IMR-90 (cell line): Measurements from ENCODE around the gene TGM2. TPM values are rescaled to one million over a fixed set of nuclear protein-coding genes. Genes with fewer than 3 reads are reported as not detected.

Source experiments
- ATAC-seq: fragments of 200-7000 bp; cut with Tn5 transposase; 2 replicates; pipeline ENCODE4 v1.9.1; 2020; ENCODE audit warnings: low read depth, mild to moderate bottlenecking, moderate library complexity
- BruUV-seq: library from RNA; stranded (reverse); fragments of 400-500 nt; replicated peaks from 2 replicates; lab custom pipeline; 2021; lab: Mats Ljungman, UMichigan
- CTCF ChIA-PET: fragments of 300-600 bp; formaldehyde crosslinking; extraction: SDS; loops from one replicate; lab custom pipeline; 2021; ENCODE audit warnings: antibody characterized with exemption; lab: Yijun Ruan, JAX
- POLR2A ChIA-PET: fragments of 300-600 bp; sonication (Branson Sonifier 250); formaldehyde crosslinking; loops from one replicate; lab custom pipeline; 2022; ENCODE audit warnings: antibody characterized with exemption; ENCODE audit not compliant: unreplicated experiment; lab: Charles Lee
- DNase-seq: peaks from one replicate; pipeline ENCODE4 v3.0.0; 2013
- H2AFZ ChIP-seq: replicated peaks from 2 replicates; pipeline ENCODE3; 2013; ENCODE audit warnings: low read length, mild to moderate bottlenecking; ENCODE audit not compliant: poor library complexity
- H2AK5ac ChIP-seq: 2 replicates; pipeline ENCODE4 v1.6.1; 2013; ENCODE audit warnings: low read depth, low read length, inconsistent platforms
- H2AK9ac ChIP-seq: replicated peaks from 2 replicates; pipeline ENCODE3; 2013; ENCODE audit warnings: mild to moderate bottlenecking, low read depth, low read length, moderate library complexity; ENCODE audit not compliant: poor library complexity
- H2BK120ac ChIP-seq: 2 replicates; pipeline ENCODE4 v1.6.1; 2013; ENCODE audit warnings: low read depth, low read length, inconsistent platforms
- H2BK15ac ChIP-seq: 3 replicates; pipeline ENCODE4 v1.6.1; 2013; ENCODE audit warnings: low read depth, low read length, inconsistent platforms
- H2BK20ac ChIP-seq: 2 replicates; pipeline ENCODE4 v1.6.1; 2013; ENCODE audit warnings: low read depth, mild to moderate bottlenecking, inconsistent platforms, low read length, moderate library complexity
- H2BK5ac ChIP-seq: 2 replicates; pipeline ENCODE4 v1.6.1; 2013; ENCODE audit warnings: mild to moderate bottlenecking, low read depth, low read length, inconsistent platforms; ENCODE audit not compliant: poor library complexity, severe bottlenecking
- H3K14ac ChIP-seq: replicated peaks from 2 replicates; pipeline ENCODE4 v1.6.1; 2013; ENCODE audit warnings: low read depth, low read length, inconsistent platforms
- H3K18ac ChIP-seq: 2 replicates; pipeline ENCODE4 v1.6.1; 2013; ENCODE audit warnings: low read depth, low read length, control low read depth
- H3K23ac ChIP-seq: 2 replicates; pipeline ENCODE4 v1.6.1; 2013; ENCODE audit warnings: low read depth, low read length, inconsistent platforms
- H3K27ac ChIP-seq: 2 replicates; pipeline ENCODE4 v1.5.1; 2013; ENCODE audit warnings: mild to moderate bottlenecking, control low read depth, low read length; ENCODE audit not compliant: insufficient read depth
- H3K27me3 ChIP-seq: 2 replicates; pipeline ENCODE4 v1.6.1; 2013; ENCODE audit warnings: low read length; ENCODE audit not compliant: control insufficient read depth, insufficient read depth
- H3K36me3 ChIP-seq: 2 replicates; pipeline ENCODE4 v1.6.1; 2013; ENCODE audit warnings: low read length, mixed read lengths; ENCODE audit not compliant: control insufficient read depth, insufficient read depth
- H3K4ac ChIP-seq: 2 replicates; pipeline ENCODE4 v1.6.1; 2013; ENCODE audit warnings: low read depth, low read length, inconsistent platforms
- H3K4me1 ChIP-seq: 2 replicates; pipeline ENCODE4 v1.6.1; 2013; ENCODE audit warnings: low read length, mixed read lengths; ENCODE audit not compliant: control insufficient read depth, insufficient read depth
- H3K4me2 ChIP-seq: 2 replicates; pipeline ENCODE4 v1.6.1; 2013; ENCODE audit warnings: low read depth, mild to moderate bottlenecking, control low read depth, low read length, moderate library complexity
- H3K4me3 ChIP-seq: 2 replicates; pipeline ENCODE4 v1.5.1; 2013; ENCODE audit warnings: low read depth, mild to moderate bottlenecking, control low read depth, low read length, moderate library complexity; ENCODE audit not compliant: insufficient read depth
- H3K56ac ChIP-seq: 2 replicates; pipeline ENCODE4 v1.6.1; 2013; ENCODE audit warnings: low read length, inconsistent platforms; ENCODE audit not compliant: insufficient read depth; ENCODE audit errors: extremely low read depth
- H3K79me1 ChIP-seq, 2 experiments: 2 replicates each; pipeline ENCODE4 v1.6.1; 2013; ENCODE audit warnings: low read length in 2 of 2, inconsistent platforms in 1 of 2, low read depth in 1 of 2
- H3K9ac ChIP-seq: 2 replicates; pipeline ENCODE4 v1.6.1; 2013; ENCODE audit warnings: low read depth, low read length, control low read depth
- H3K9me1 ChIP-seq: 2 replicates; pipeline ENCODE4 v1.6.1; 2013; ENCODE audit warnings: low read length, inconsistent platforms; ENCODE audit not compliant: insufficient read depth
- H3K9me3 ChIP-seq: 2 replicates; pipeline ENCODE4 v1.6.1; 2013; ENCODE audit warnings: low read length; ENCODE audit not compliant: control insufficient read depth, insufficient read depth
- H4K20me1 ChIP-seq: 2 replicates; pipeline ENCODE4 v1.6.1; 2013; ENCODE audit warnings: low read length, inconsistent platforms; ENCODE audit not compliant: insufficient read depth
- H4K5ac ChIP-seq: 2 replicates; pipeline ENCODE4 v1.6.1; 2013; ENCODE audit warnings: mild to moderate bottlenecking, low read depth, low read length, control low read depth
- H4K8ac ChIP-seq, 2 experiments: 2 replicates each; pipeline ENCODE4 v1.6.1; 2013; ENCODE audit warnings: low read depth in 2 of 2, low read length in 2 of 2, control low read depth in 1 of 2, inconsistent platforms in 1 of 2
- H4K91ac ChIP-seq: 2 replicates; pipeline ENCODE4 v1.6.1; 2013; ENCODE audit warnings: low read depth, low read length, inconsistent platforms; ENCODE audit not compliant: insufficient read depth
- BHLHE40 ChIP-seq: fragments of 150-350 bp; IDR thresholded peaks from 2 replicates; pipeline ENCODE4 v1.6.1; 2016; ENCODE audit warnings: mild to moderate bottlenecking, low read depth, low read length
- CEBPB ChIP-seq: IDR thresholded peaks from 2 replicates; pipeline ENCODE4 v1.6.1; 2012; ENCODE audit warnings: low read depth, low read length, improper control_type of control experiment
- CHD1 ChIP-seq: IDR thresholded peaks from 2 replicates; pipeline ENCODE4 v1.6.1; 2012; ENCODE audit warnings: low read depth, low read length, improper control_type of control experiment
- ELK1 ChIP-seq: fragments of 150-350 bp; IDR thresholded peaks from 2 replicates; pipeline ENCODE4 v1.6.1; 2016; ENCODE audit warnings: low read depth, mild to moderate bottlenecking, low read length, moderate library complexity, borderline replicate concordance
- FOS ChIP-seq: fragments of 150-350 bp; IDR thresholded peaks from 2 replicates; pipeline ENCODE4 v1.6.1; 2016; ENCODE audit warnings: low read depth, low read length
- MAFK ChIP-seq: IDR thresholded peaks from 2 replicates; pipeline ENCODE4 v1.6.1; 2012; ENCODE audit warnings: low read depth, low read length, improper control_type of control experiment
- MAZ ChIP-seq: IDR thresholded peaks from 2 replicates; pipeline ENCODE4 v1.6.1; 2012; ENCODE audit warnings: low read depth, mild to moderate bottlenecking, low read length, improper control_type of control experiment, moderate library complexity, borderline replicate concordance
- MXI1 ChIP-seq: IDR thresholded peaks from 2 replicates; pipeline ENCODE4 v1.6.1; 2012; ENCODE audit warnings: low read depth, mild to moderate bottlenecking, low read length, moderate library complexity, borderline replicate concordance
- NFE2L2 ChIP-seq: fragments of 150-350 bp; IDR thresholded peaks from 2 replicates; pipeline ENCODE4 v1.6.1; 2016; ENCODE audit warnings: low read depth, mild to moderate bottlenecking, low read length
- POLR2A ChIP-seq: IDR thresholded peaks from 2 replicates; pipeline ENCODE4 v1.6.1; 2012; ENCODE audit warnings: mild to moderate bottlenecking, low read depth, low read length
- RAD21 ChIP-seq: IDR thresholded peaks from 2 replicates; pipeline ENCODE4 v1.6.1; 2012; ENCODE audit warnings: low read length, improper control_type of control experiment
- RCOR1 ChIP-seq: IDR thresholded peaks from 2 replicates; pipeline ENCODE4 v1.6.1; 2012; ENCODE audit warnings: mild to moderate bottlenecking, low read length, improper control_type of control experiment; ENCODE audit not compliant: insufficient replicate concordance
- SMC3 ChIP-seq: fragments of 150-350 bp; IDR thresholded peaks from 2 replicates; pipeline ENCODE4 v1.6.1; 2016; ENCODE audit warnings: low read depth, mild to moderate bottlenecking, antibody characterized with exemption, low read length, moderate library complexity
- WGBS, 2 experiments: methylation state at CpG; one replicate each; pipeline versions ENCODE4 v1.1.5 to v1.1.7; 2013; ENCODE audit warnings: missing lambda C conversion rate in 2 of 2; ENCODE audit not compliant: insufficient read length in 1 of 2; ENCODE audit errors: extremely low coverage in 2 of 2; 5-methylcytosine and 5-hydroxymethylcytosine counted together
- dilution Hi-C: fragments of 300-500 bp; cut with HindIII; formaldehyde crosslinking; loops from one replicate; pipeline ENCODE4 v1.14.3; 2018; ENCODE audit warnings: low sequenced_read_pairs; ENCODE audit not compliant: unreplicated experiment
- in situ Hi-C: fragments of 300-500 bp; cut with MboI; formaldehyde crosslinking; loops from 3 replicates; pipeline ENCODE4 v1.14.3; 2019; ENCODE audit warnings: low sequenced_read_pairs, inconsistent platforms, mixed read lengths
- intact Hi-C: fragments of 100-400 bp; cut with micrococcal nuclease; formaldehyde crosslinking; loops from 2 replicates; pipeline ENCODE4 v1.10.0; 2022
- polyA plus RNA-seq, 3 experiments: library from polyadenylated mRNA; depleted of rRNA; stranded (reverse); fragments of >200 nt; gene quantifications; 2 replicates each; pipeline ENCODE4 v1.2.3, GENCODE V29; 2012; ENCODE audit warnings: low replicate concordance in 1 of 3
- total RNA-seq: library from RNA; depleted of rRNA; stranded (reverse); fragments of >200 nt; gene quantifications from 2 replicates; pipeline ENCODE4 v1.2.3, GENCODE V29; 2012
- TF ChIP-seq, protein P1 (sequence below): conservative IDR thresholded peaks from 2 replicates; pipeline ENCODE4 v1.5.1; 2012; ENCODE audit warnings: mild to moderate bottlenecking, low read depth, low read length, improper control_type of control experiment
- TF ChIP-seq, protein P2 (sequence below): fragments of 150-350 bp; IDR thresholded peaks from 2 replicates; pipeline ENCODE4 v1.6.1; 2017; ENCODE audit warnings: mild to moderate bottlenecking, antibody characterized with exemption, low read length, low read depth

Gene TGM2
- total and polyA plus RNA-seq, 2 of the 4 experiments (the other 2 are of a cell fraction): 239 to 268 TPM

GRCh38 chr20:38212806-38213606, 47.9 kb upstream of the TGM2 start:
- Histone ChIP-seq H2AFZ (no peak overlapping the region), H2BK20ac (peak overlapping the region; percentile 32), H3K56ac (no peak overlapping the region), H4K5ac (no peak overlapping the region), H2BK120ac (no peak overlapping the region), H3K14ac (no peak overlapping the region), H4K8ac (no peak overlapping the region), H3K4me1 (peaks cover 17% of the 10 kb centered on the region), H3K36me3 (no peaks in the 10 kb centered on the region), H3K18ac (no peak overlapping the region), H3K79me1 (peaks cover 0 to 11% of the 10 kb centered on the region in 2 experiments; a peak in 2 of 4 replicates), H3K4me3 (no peak overlapping the region), H2BK15ac (peak overlapping the region; percentile 33; the same call in 1 of the 3 replicates), H2AK9ac (no peak overlapping the region), H3K9me3 (no peaks in the 10 kb centered on the region), H3K4me2 (no peak overlapping the region), H3K9ac (no peak overlapping the region), H4K91ac (no peak overlapping the region; the same call in 1 of the 2 replicates), H3K23ac (no peak overlapping the region), H2AK5ac (peak overlapping the region; percentile 32), H2BK5ac (no peak overlapping the region), H3K27me3 (no peaks in the 10 kb centered on the region), H3K9me1 (peaks cover 17% of the 10 kb centered on the region), H3K27ac (no peak overlapping the region), H3K4ac (peak overlapping the region; percentile 21; the same call in 1 of the 2 replicates), H4K20me1 (no peaks in the 10 kb centered on the region)
- no peak for ATAC-seq
- no TSS peak for BruUV-seq
- CTCF ChIA-PET: no interaction called here
- dilution Hi-C loops: no loop called here
- 77% methylated on average over 11 of the region's 18 CpGs; no CpG with 5 or more reads in 1 of the 2 experiments for WGBS, 2 experiments
- no peak for DNase-seq
- intact Hi-C loops: no loop called here
- POLR2A ChIA-PET: no interaction called here
- in situ Hi-C loops: no loop called here
- TF ChIP-seq SMC3 (no peak), POLR2A (no peak), FOS (no peak), CEBPB (no peak), MAZ (no peak), MAFK (no peak), ELK1 (no peak), CHD1 (no peak), BHLHE40 (no peak), RAD21 (no peak), NFE2L2 (no peak), MXI1 (no peak), RCOR1 (no peak)
- TF ChIP-seq, protein P1, sequence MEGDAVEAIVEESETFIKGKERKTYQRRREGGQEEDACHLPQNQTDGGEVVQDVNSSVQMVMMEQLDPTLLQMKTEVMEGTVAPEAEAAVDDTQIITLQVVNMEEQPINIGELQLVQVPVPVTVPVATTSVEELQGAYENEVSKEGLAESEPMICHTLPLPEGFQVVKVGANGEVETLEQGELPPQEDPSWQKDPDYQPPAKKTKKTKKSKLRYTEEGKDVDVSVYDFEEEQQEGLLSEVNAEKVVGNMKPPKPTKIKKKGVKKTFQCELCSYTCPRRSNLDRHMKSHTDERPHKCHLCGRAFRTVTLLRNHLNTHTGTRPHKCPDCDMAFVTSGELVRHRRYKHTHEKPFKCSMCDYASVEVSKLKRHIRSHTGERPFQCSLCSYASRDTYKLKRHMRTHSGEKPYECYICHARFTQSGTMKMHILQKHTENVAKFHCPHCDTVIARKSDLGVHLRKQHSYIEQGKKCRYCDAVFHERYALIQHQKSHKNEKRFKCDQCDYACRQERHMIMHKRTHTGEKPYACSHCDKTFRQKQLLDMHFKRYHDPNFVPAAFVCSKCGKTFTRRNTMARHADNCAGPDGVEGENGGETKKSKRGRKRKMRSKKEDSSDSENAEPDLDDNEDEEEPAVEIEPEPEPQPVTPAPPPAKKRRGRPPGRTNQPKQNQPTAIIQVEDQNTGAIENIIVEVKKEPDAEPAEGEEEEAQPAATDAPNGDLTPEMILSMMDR: no peak
- TF ChIP-seq, protein P2, sequence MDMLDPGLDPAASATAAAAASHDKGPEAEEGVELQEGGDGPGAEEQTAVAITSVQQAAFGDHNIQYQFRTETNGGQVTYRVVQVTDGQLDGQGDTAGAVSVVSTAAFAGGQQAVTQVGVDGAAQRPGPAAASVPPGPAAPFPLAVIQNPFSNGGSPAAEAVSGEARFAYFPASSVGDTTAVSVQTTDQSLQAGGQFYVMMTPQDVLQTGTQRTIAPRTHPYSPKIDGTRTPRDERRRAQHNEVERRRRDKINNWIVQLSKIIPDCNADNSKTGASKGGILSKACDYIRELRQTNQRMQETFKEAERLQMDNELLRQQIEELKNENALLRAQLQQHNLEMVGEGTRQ: no peak
